Breast epithelium (tissue), 4 donors: ENCODE results near the gene CBX2. TPM values are rescaled to one million over a fixed set of nuclear protein-coding genes. Genes with fewer than 3 reads are reported as not detected.

Source experiments
- DNase-seq, 2 donors: peaks; one replicate each; pipeline ENCODE4 v3.0.0-alpha.2; 2019; ENCODE audit warnings: low spot score in 2 of 2
- H3K27ac ChIP-seq, 2 donors: fragments of 200-600 bp; sonication (generic) in 1 of 2; one replicate each; pipeline ENCODE4 v1.5.1; 2016 to 2019; ENCODE audit warnings: mild to moderate bottlenecking in 1 of 2
- H3K27me3 ChIP-seq, 2 donors: fragments of 200-600 bp; sonication (generic) in 1 of 2; one replicate each; pipeline versions ENCODE4 v1.5.1 to v1.6.0; 2017 to 2019; ENCODE audit warnings: control low read depth in 1 of 2, mild to moderate bottlenecking in 1 of 2
- H3K36me3 ChIP-seq: fragments of 200-600 bp; one replicate; pipeline ENCODE4 v1.5.1; 2019
- H3K4me1 ChIP-seq, 2 donors: fragments of 200-600 bp; sonication (generic); one replicate each; pipeline ENCODE4 v1.5.1; 2016 to 2019; ENCODE audit warnings: control low read depth in 1 of 2
- H3K4me3 ChIP-seq, 3 donors: fragments of 200-600 bp; sonication (generic); 1 replicate in 2 of 3; 2 replicates in 1 of 3; pipeline ENCODE4 v1.5.1; 2016 to 2019; ENCODE audit warnings: mild to moderate bottlenecking in 3 of 3, moderate library complexity in 2 of 3
- H3K9me3 ChIP-seq, 2 donors: fragments of 200-600 bp; sonication (generic) in 1 of 2; one replicate each; pipeline ENCODE4 v1.5.1; 2016 to 2019; ENCODE audit warnings: control low read depth in 1 of 2
- POLR2A ChIP-seq: fragments of 450-650 bp; IDR thresholded peaks from one replicate; pipeline ENCODE4 v1.6.1; 2016; ENCODE audit warnings: antibody characterized with exemption, mild to moderate bottlenecking, moderate library complexity
- POLR2AphosphoS5 ChIP-seq, 3 donors: sonication (generic); formaldehyde crosslinking; IDR thresholded peaks; one replicate each; pipeline ENCODE4 v1.6.1; 2017; ENCODE audit warnings: antibody characterized with exemption in 3 of 3
- intact Hi-C: fragments of 100-400 bp; cut with DNase I; formaldehyde crosslinking; loops from one replicate; pipeline ENCODE4 v1.15.1; 2023; ENCODE audit warnings: low total_unique reads
- total RNA-seq, 3 donors: library from RNA; depleted of rRNA; stranded (reverse); fragments of >200 nt; gene quantifications; one replicate each; pipeline ENCODE4 v1.1.0, GENCODE V29; 2016
- TF ChIP-seq, protein P1 (sequence below), 3 donors: fragments of 450-650 bp; IDR thresholded peaks; one replicate each; pipeline ENCODE4 v1.5.1; 2016 to 2017; ENCODE audit warnings: antibody characterized with exemption in 3 of 3, mild to moderate bottlenecking in 3 of 3, moderate library complexity in 3 of 3

The CBX2 gene
- total RNA-seq, 3 donors from 2014 or later = 1.2 to 2.2 (median 2.0) TPM

DNA sequence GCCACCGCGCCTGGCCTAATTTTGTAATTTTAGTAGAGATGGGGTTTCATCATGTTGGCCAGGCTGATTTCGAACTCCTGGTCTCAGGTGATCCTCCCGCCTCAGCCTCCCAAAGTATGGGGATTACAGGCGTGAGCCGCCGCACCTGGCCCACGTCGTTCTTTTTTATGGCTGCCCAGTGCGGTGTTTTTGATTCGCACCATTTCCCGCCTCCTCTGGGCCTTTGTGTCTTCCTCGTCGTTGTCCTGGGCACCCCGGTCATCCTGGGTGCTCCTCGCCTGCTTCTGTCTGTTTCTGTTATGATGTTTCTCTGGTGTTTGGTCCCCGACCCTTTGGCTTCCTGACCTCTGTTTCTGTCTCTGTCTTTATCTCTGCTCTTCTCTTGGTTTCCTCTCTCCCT, 46.3 kb downstream of the CBX2 start:
- Histone ChIP-seq H3K27me3 (no peaks in the 10 kb centered on the region), H3K36me3 (no peaks in the 10 kb centered on the region), H3K9me3 (no peaks in the 10 kb centered on the region), H3K4me3 (no peak overlapping the region), H3K27ac (no peak overlapping the region), H3K4me1 (peaks cover 0 to 3% of the 10 kb centered on the region in 2 donors)
- TF ChIP-seq POLR2AphosphoS5 (IDR thresholded peaks at IDR 0.05) (no peak), POLR2A (no peak)
- TF ChIP-seq, protein P1, sequence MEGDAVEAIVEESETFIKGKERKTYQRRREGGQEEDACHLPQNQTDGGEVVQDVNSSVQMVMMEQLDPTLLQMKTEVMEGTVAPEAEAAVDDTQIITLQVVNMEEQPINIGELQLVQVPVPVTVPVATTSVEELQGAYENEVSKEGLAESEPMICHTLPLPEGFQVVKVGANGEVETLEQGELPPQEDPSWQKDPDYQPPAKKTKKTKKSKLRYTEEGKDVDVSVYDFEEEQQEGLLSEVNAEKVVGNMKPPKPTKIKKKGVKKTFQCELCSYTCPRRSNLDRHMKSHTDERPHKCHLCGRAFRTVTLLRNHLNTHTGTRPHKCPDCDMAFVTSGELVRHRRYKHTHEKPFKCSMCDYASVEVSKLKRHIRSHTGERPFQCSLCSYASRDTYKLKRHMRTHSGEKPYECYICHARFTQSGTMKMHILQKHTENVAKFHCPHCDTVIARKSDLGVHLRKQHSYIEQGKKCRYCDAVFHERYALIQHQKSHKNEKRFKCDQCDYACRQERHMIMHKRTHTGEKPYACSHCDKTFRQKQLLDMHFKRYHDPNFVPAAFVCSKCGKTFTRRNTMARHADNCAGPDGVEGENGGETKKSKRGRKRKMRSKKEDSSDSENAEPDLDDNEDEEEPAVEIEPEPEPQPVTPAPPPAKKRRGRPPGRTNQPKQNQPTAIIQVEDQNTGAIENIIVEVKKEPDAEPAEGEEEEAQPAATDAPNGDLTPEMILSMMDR (IDR thresholded peaks at IDR 0.05) = no peak
- no peak for DNase-seq
- intact Hi-C loops = no loop called here

DNA sequence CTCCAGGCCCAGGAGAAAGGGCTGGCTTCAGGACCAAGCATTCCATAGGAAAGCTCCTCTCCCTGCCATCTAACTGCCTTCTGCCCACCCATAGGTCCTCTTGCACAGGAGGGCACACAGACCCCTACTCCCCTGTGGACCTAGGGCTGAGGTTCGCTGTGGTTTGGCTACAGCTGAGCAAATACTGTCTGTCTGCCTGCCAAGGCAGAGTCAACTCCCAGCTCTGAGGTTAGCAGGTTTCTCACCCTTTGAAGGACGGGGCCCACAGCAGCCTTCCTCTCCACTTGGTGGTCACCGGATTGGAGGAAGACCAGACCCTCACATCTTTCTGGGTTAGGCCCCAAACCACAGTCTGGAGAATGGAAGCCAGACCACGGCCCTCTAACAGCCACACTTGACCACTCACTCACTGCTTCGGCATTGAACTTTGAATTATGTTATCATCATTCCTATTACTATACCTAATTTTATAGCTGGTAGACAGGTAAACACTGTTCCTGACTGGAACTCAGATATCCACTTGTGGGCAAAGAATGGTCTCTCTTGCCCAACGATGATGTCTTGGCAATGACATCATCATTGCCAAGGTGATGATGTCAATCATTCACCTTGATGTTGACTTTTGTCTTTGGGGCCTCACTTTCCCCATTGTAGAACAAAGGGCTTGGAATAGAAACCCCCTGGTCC, 47.1 kb downstream of the CBX2 start:
- Histone ChIP-seq H3K4me3 (no peak overlapping the region), H3K27me3 (no peaks in the 10 kb centered on the region), H3K27ac (no peak overlapping the region), H3K36me3 (no peaks in the 10 kb centered on the region), H3K9me3 (no peaks in the 10 kb centered on the region), H3K4me1 (peaks cover 0 to 4% of the 10 kb centered on the region in 2 donors)
- TF ChIP-seq, protein P1 (IDR thresholded peaks at IDR 0.05) = no peak
- TF ChIP-seq POLR2A = no peak
- intact Hi-C loops = no loop called here
- no peak for DNase-seq

DNA sequence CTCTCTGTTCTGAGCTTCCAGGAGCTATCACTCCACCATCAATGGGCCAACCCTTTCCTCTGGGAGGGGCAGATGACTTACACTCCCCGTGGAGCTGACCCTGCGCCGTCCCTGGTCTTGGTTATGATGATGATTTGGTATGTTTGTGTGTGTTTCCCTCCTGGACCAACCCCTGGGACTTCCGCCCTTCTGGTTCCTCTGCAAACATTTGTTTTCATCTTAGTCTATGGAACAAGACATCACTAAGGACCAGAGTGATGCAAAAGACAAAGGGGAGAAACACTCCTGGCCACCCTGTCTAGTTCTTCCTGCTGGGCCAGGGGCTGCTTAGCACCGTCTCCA, 47.6 kb downstream of the CBX2 start:
- Histone ChIP-seq H3K27ac (no peak overlapping the region), H3K9me3 (no peaks in the 10 kb centered on the region), H3K4me1 (peaks cover 0 to 4% of the 10 kb centered on the region in 2 donors), H3K27me3 (no peaks in the 10 kb centered on the region), H3K4me3 (no peak overlapping the region), H3K36me3 (no peaks in the 10 kb centered on the region)
- no peak for TF ChIP-seq POLR2A
- TF ChIP-seq POLR2AphosphoS5 (IDR thresholded peaks at IDR 0.05) = no peak
- TF ChIP-seq, protein P1 (IDR thresholded peaks at IDR 0.05) = no peak
- DNase-seq = no peak
- intact Hi-C loops = no loop called here

DNA sequence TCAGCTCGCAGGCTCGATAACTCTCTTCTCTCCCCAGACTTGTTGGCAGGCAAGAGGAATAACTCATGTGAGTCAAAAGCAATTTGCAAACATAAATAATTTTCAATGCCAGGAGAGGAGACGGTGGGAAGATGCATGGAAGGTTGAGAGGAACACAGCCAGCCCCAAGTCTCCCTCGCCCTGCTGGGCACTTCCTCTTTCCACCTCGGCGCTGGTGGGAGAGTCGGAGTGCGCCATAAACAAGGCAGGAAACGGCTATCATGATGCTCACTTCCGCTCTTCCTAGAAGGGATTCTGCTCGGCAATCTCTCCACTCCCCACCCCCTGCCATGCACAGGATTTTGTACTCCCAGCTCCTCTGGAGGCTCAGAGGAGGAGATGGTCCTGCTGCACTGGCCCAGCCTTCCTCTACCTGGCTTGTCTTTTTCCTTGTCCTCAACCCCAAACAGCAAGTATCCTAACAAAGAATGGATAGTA, 48.3 kb downstream of the CBX2 start:
- no peak overlapping the region for H3K27ac ChIP-seq
- intact Hi-C loops = no loop called here
- no peak for TF ChIP-seq POLR2A
- no peak for TF ChIP-seq POLR2AphosphoS5 (IDR thresholded peaks at IDR 0.05)
- TF ChIP-seq, protein P1 (IDR thresholded peaks at IDR 0.05) = no peak
- peaks cover 0 to 4% of the 10 kb centered on the region in 2 donors for H3K4me1 ChIP-seq
- no peaks in the 10 kb centered on the region for H3K27me3 ChIP-seq
- no peak overlapping the region for H3K4me3 ChIP-seq
- H3K36me3 ChIP-seq = no peaks in the 10 kb centered on the region
- DNase-seq = no peak
- H3K9me3 ChIP-seq = no peaks in the 10 kb centered on the region

DNA sequence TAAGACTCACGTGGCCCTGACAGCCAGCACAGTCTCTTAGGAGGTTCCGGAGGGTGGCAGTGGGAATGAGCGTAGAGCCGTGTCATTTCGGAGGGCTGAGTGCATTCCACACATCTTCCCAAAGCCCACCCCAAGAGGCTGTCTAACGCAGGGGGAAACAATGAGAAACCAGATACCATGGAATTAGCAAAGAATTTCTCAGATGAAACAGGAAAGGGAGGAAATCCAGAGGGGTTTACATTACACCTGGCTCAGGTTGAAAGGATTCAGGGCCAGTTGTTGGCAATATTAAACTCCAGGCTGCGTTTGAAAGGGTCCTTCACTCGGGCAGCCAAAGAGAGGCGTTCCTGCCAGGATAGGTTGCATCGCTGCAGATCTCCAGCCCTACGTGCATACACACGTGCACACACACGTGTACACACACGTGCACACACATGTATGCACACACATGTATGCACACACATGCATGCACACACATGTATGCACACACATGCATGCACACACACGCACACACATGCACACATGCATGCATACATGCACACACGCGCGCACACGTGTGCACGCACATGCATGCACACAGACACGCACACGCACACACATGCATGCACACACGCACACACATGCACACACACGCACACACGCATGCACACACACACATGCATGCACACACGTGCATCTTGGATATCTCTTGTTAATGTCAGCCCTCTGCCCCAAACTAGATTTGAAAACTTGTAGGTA, 49.1 kb downstream of the CBX2 start:
- intact Hi-C loops = no loop called here
- Histone ChIP-seq H3K27ac (no peak overlapping the region), H3K4me3 (no peak overlapping the region), H3K9me3 (no peaks in the 10 kb centered on the region), H3K27me3 (no peaks in the 10 kb centered on the region), H3K36me3 (no peaks in the 10 kb centered on the region), H3K4me1 (peaks cover 6 to 8% of the 10 kb centered on the region in 2 donors)
- TF ChIP-seq POLR2A (no peak), POLR2AphosphoS5 (IDR thresholded peaks at IDR 0.05) (no peak)
- TF ChIP-seq, protein P1 (IDR thresholded peaks at IDR 0.05) = no peak
- DNase-seq = no peak
